Omental fat pad (tissue), 4 donors: Measurements from ENCODE around the gene ABHD17A. TPM values are rescaled to one million over a fixed set of nuclear protein-coding genes. Genes with fewer than 3 reads are reported as not detected.

Source experiments
- ATAC-seq: fragments of 150-250 bp; one replicate; pipeline ENCODE4 v1.9.1; 2016; ENCODE audit warnings: mild to moderate bottlenecking, moderate library complexity; ENCODE audit not compliant: low FRiP score
- DNase-seq: peaks from one replicate; pipeline ENCODE4 v3.0.0-alpha.2; 2019; ENCODE audit warnings: low spot score
- total RNA-seq, 4 donors: library from RNA; depleted of rRNA; stranded (reverse); fragments of >200 nt; gene quantifications; one replicate each; pipeline ENCODE4 v1.1.0, GENCODE V29; 2016
- TF ChIP-seq, protein P1 (sequence below), 3 donors: fragments of 450-650 bp; IDR thresholded peaks; one replicate each; pipeline ENCODE4 v1.5.1; 2016 to 2017; ENCODE audit warnings: antibody characterized with exemption in 3 of 3, mild to moderate bottlenecking in 3 of 3, moderate library complexity in 2 of 3

Gene ABHD17A
- total RNA-seq, 4 donors from 2014 or later: 70.1 to 117 (median 87.8) TPM

DNA sequence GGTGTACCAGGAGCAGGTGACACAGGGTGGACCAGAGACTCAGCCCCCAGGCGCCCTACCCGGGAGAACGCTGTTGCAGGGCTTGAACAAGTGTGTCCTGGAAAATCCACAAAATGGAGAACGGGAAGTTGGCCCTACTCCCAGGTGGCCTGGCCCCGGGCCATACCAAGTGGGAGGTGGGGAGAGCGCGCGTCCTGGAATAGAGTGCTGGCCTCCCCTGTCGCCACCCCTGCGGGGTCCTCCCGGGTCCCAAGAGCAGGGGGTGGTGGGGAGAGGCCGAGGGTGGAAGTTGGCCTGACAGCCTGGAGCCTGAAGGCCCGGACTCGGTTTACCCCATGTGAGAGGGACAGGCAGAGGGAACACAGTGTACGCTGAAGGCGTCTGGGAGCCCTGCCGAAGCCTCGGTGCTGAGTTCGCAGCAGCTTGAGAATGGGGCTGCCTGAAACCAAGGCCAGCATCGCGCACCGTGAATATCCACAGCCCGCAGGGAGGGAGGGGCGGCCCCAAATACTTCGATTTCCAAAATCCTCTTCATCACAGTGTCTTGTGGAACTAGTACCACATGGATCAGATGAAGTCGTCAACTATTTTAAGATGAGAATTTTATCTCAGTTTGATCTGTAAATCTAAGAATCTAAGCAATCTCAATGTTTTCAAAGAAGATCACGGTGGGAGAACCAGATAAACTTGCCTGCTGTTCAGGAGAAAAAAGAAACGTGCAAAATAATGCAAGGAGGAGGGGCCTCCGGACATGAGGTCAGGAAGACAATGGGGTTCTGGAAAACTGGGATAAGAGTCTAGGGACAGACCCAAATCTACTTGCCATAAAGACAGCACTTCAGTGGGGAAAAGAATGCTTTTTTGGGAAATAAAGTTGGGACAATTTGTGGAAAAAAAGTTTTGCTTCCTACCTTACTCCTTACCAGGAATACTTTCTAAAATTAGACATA lies 11.5 kb downstream of the ABHD17A start:
- ATAC-seq (no peak), DNase-seq (no peak)
- TF ChIP-seq, protein P1, sequence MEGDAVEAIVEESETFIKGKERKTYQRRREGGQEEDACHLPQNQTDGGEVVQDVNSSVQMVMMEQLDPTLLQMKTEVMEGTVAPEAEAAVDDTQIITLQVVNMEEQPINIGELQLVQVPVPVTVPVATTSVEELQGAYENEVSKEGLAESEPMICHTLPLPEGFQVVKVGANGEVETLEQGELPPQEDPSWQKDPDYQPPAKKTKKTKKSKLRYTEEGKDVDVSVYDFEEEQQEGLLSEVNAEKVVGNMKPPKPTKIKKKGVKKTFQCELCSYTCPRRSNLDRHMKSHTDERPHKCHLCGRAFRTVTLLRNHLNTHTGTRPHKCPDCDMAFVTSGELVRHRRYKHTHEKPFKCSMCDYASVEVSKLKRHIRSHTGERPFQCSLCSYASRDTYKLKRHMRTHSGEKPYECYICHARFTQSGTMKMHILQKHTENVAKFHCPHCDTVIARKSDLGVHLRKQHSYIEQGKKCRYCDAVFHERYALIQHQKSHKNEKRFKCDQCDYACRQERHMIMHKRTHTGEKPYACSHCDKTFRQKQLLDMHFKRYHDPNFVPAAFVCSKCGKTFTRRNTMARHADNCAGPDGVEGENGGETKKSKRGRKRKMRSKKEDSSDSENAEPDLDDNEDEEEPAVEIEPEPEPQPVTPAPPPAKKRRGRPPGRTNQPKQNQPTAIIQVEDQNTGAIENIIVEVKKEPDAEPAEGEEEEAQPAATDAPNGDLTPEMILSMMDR (IDR thresholded peaks at IDR 0.05): no peak

DNA sequence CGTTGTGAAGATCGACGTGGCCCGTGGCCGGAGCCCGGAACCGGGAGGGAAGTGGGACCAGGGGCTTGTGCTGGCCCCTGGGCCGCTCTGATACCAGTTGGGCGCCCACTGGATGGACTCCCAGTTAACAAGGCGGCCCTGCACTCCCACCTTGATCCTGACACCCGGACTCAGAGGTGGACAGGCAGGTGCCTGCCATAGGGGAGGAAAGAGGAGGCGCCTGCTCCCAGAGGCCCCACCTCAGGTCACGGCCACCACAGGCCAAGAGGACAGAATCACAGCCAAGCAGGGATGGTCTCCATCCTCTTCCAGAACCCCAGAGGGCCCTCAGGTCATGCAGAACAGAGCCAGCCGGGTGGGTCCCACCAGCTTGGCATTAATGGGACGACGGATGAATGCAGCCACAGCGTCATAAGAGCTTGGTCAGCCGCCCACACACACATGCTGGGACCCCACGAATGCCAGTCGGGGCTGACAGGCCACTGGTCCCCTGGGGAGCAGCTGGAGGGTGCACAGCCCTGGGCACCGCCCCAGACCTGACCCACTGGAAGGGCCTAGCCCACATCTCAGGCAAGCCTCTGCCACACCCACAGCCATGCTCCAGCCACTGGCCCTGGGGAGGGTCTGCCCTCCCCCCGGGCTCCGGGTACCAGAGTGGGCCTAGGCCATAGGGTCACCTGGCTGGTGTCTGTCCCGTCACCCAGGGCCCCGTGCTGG lies 12.3 kb downstream of the ABHD17A start:
- DNase-seq (no peak), ATAC-seq (no peak)
- TF ChIP-seq, protein P1 (IDR thresholded peaks at IDR 0.05): no peak

DNA sequence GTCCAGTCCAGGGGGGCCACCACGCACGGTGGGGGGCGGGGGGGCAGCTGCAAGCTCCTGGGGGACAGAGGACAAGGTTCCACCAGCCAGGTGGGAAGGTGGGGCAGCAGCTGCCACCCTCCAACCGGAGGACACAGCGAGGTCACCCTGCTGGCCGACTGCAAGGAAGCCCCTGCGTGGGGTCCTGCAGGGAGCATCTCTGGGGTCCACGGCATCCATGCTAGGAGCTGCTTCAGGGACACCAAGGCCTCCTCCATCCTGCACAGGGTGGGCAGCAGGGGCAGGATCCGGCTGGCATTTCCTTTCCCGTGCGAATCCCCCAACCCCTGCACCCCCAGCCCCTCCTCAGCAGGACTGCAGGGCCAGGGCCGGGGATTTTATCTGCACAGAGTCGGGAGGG lies 13.7 kb downstream of the ABHD17A start:
- DNase-seq (no peak), ATAC-seq (no peak)
- TF ChIP-seq, protein P1 (IDR thresholded peaks at IDR 0.05): no peak

DNA sequence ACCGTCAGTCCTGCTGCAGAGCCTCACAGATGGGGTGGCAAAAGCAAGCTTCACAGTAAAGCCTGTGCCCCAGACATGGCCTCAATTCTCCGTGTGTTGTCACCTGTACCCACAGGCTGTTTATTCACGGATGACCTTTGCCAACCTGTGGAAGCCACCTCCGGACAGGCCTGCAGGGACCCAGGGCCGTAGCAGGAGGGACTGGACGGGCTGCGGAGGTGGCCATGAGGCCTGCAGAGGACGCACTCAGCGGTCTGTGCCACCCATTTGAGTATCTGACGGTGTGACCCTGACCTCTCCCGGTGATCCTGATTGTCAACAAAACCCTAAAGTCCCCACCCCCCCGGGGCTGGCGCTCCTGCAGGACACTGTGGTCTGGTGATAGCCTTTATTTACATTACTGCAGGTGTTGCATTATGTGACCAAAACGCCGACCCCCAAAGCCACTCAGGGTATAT lies 14.1 kb downstream of the ABHD17A start:
- TF ChIP-seq, protein P1 (IDR thresholded peaks at IDR 0.05): no peak
- DNase-seq (no peak), ATAC-seq (no peak)

DNA sequence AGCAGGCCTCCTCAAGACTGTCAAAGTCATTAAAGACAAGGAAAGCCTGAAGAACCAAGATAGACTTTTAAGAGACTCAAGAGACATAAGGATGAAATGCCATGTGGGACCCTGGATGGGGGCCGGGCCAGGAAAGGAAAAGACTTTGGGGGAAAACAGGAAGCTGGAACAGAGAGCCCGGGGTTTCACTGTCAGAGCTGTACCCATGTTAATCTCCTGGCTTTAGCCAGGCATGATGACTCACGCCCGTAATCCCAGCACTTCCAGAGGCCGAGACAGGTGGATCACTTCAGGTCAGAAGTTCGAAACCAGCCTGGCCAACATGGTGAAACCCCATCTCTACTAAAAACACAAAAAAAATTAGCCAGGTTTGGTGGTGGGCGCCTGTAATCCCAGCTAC lies 16.3 kb downstream of the ABHD17A start:
- TF ChIP-seq, protein P1 (IDR thresholded peaks at IDR 0.05): no peak
- ATAC-seq (no peak), DNase-seq (no peak)

DNA sequence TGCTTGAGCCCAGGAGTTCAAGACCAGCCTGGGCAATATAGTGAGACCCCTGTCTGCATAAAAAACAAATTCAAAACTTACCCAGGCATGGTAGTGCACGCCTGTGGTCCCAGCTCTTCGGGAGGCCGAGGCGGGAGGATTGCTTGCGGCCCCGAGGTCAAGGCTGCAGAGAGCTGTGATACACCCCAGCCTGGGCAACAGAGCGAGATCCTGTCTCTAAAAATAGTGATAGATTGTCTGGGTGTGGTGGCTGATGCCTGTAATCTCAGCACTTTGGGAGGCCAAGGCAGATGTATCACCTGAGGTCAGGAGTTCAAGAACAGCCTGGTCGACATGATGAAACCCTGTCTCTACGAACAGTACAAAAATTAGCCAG lies 18.0 kb downstream of the ABHD17A start:
- ATAC-seq: no peak
- DNase-seq: no peak
- TF ChIP-seq, protein P1 (IDR thresholded peaks at IDR 0.05): no peak
